ENCODE data around the gene HOXC12.

DNA sequence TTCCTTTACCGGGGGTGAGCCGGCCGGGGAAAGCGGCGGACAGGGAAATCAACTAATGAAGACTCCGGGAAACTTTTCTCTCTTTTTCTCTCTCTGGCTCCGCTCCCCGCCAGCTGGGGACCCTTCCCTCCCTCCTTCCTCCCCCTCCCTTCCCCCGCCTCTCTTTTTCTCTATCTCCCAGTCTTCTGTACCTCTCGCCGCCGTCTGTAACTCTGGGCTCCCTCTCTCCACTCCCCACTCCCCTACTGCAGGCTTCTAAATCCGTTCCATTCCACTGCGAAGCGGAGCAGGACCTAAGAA lies 11.3 kb downstream of the HOXC12 start:
- TF ChIP-seq CTCF (IDR thresholded peaks at IDR 0.05) (no peak), POLR2AphosphoS5 (IDR thresholded peaks at IDR 0.05; ENCODE audit: low read depth, low read length) (no peak), SIN3A (IDR thresholded peaks at IDR 0.05; ENCODE audit: borderline replicate concordance, insufficient read depth, low read depth, low read length) (no peak), REST (IDR thresholded peaks at IDR 0.05; ENCODE audit: insufficient read depth in 1 of 2, low read depth in 2 of 2, low read length in 1 of 2) (no peak), TCF7L2 (IDR thresholded peaks at IDR 0.05; ENCODE audit: low read depth, low read length) (no peak)

Data from Panc1 (cell line).